ENCODE data around the gene OIT3.

DNA sequence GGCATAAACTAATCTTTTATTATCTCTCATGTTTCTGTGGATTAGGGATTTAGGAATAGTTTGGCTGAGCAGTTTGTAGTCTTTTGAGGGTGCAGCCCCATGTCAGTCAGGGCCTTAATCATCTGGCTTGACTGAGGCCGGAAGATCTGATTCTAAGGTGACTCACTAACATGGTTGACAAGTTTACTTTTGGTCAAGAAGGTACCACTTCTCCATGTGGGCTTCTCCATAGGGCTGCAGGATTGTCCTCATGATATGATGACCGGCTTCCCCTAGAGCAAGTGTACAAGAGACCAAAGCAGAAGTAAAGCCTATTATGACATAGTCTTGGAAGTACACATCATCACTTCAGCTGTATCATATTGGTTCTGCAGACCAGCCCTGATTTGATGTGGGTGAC lies 45.9 kb upstream of the OIT3 start:
- TF ChIP-seq EZH2 (IDR thresholded peaks at IDR 0.05; ENCODE audit: insufficient read depth, poor library complexity, severe bottlenecking) = no peak
- TF ChIP-seq EZH2phosphoT487 (IDR thresholded peaks at IDR 0.05; ENCODE audit: insufficient read depth, low read depth) = no peak
